ENCODE data around the gene ZNG1A.
"Not testable (repeated sequence)": the region's sequence is repeated elsewhere in the genome, so short reads cannot be mapped to it uniquely, and the experiment has no call there.

ZNG1A gene

GRCh38 chr9:110672-111071 is 68.2 kb downstream of the ZNG1A start:
- peaks cover 96% of the 10 kb centered on the region for H3K27me3 ChIP-seq (ENCODE audit: control insufficient read depth, insufficient read depth, low read length)
- not testable (repeated sequence) for H3K9me3 ChIP-seq (ENCODE audit: control insufficient read depth, low read depth, low read length); H3K4me1 ChIP-seq (ENCODE audit: control insufficient read depth, low read depth, low read length); H3K27ac ChIP-seq (ENCODE audit: low read length); H3K36me3 ChIP-seq (ENCODE audit: control insufficient read depth, low read depth, low read length); H3K9ac ChIP-seq (ENCODE audit: low read length); H3K4me3 ChIP-seq (ENCODE audit: low read length)

GRCh38 chr9:109540-109939 is 69.3 kb downstream of the ZNG1A start:
- H3K9ac ChIP-seq (ENCODE audit: low read length); H3K36me3 ChIP-seq (ENCODE audit: control insufficient read depth, low read depth, low read length); H3K4me1 ChIP-seq (ENCODE audit: control insufficient read depth, low read depth, low read length); H3K27ac ChIP-seq (ENCODE audit: low read length); H3K4me3 ChIP-seq (ENCODE audit: low read length); H3K9me3 ChIP-seq (ENCODE audit: control insufficient read depth, low read depth, low read length): not testable (repeated sequence)
- peaks cover 85% of the 10 kb centered on the region for H3K27me3 ChIP-seq (ENCODE audit: control insufficient read depth, insufficient read depth, low read length)

GRCh38 chr9:108742-109495 is 69.9 kb downstream of the ZNG1A start:
- not testable (repeated sequence) for H3K36me3 ChIP-seq (ENCODE audit: control insufficient read depth, low read depth, low read length); H3K4me1 ChIP-seq (ENCODE audit: control insufficient read depth, low read depth, low read length); H3K9me3 ChIP-seq (ENCODE audit: control insufficient read depth, low read depth, low read length); H3K27ac ChIP-seq (ENCODE audit: low read length); H3K9ac ChIP-seq (ENCODE audit: low read length); H3K4me3 ChIP-seq (ENCODE audit: low read length)
- peaks cover 79% of the 10 kb centered on the region for H3K27me3 ChIP-seq (ENCODE audit: control insufficient read depth, insufficient read depth, low read length)

GRCh38 chr9:105991-106390 is 72.9 kb downstream of the ZNG1A start:
- not testable (repeated sequence) for H3K9ac ChIP-seq (ENCODE audit: low read length); H3K4me3 ChIP-seq (ENCODE audit: low read length); H3K36me3 ChIP-seq (ENCODE audit: control insufficient read depth, low read depth, low read length); H3K9me3 ChIP-seq (ENCODE audit: control insufficient read depth, low read depth, low read length); H3K4me1 ChIP-seq (ENCODE audit: control insufficient read depth, low read depth, low read length); H3K27ac ChIP-seq (ENCODE audit: low read length)
- peaks cover 51% of the 10 kb centered on the region for H3K27me3 ChIP-seq (ENCODE audit: control insufficient read depth, insufficient read depth, low read length)

GRCh38 chr9:100430-100829 is 78.4 kb downstream of the ZNG1A start:
- not testable (repeated sequence) for H3K27ac ChIP-seq (ENCODE audit: low read length); H3K36me3 ChIP-seq (ENCODE audit: control insufficient read depth, low read depth, low read length); H3K9ac ChIP-seq (ENCODE audit: low read length); H3K4me1 ChIP-seq (ENCODE audit: control insufficient read depth, low read depth, low read length); H3K27me3 ChIP-seq (ENCODE audit: control insufficient read depth, insufficient read depth, low read length); H3K9me3 ChIP-seq (ENCODE audit: control insufficient read depth, low read depth, low read length); H3K4me3 ChIP-seq (ENCODE audit: low read length)

- H3K4me1 ChIP-seq (ENCODE audit: control insufficient read depth, low read depth, low read length); H3K4me3 ChIP-seq (ENCODE audit: low read length); H3K9ac ChIP-seq (ENCODE audit: low read length); H3K27me3 ChIP-seq (ENCODE audit: control insufficient read depth, insufficient read depth, low read length); H3K27ac ChIP-seq (ENCODE audit: low read length); H3K36me3 ChIP-seq (ENCODE audit: control insufficient read depth, low read depth, low read length); H3K9me3 ChIP-seq (ENCODE audit: control insufficient read depth, low read depth, low read length): not testable (repeated sequence)
Observed at GRCh38 chr9:99867-100266, 79.0 kb downstream of the ZNG1A start.

GRCh38 chr9:98775-99174 is 80.1 kb downstream of the ZNG1A start:
- H3K27ac ChIP-seq (ENCODE audit: low read length); H3K4me1 ChIP-seq (ENCODE audit: control insufficient read depth, low read depth, low read length); H3K9ac ChIP-seq (ENCODE audit: low read length); H3K27me3 ChIP-seq (ENCODE audit: control insufficient read depth, insufficient read depth, low read length); H3K9me3 ChIP-seq (ENCODE audit: control insufficient read depth, low read depth, low read length); H3K36me3 ChIP-seq (ENCODE audit: control insufficient read depth, low read depth, low read length); H3K4me3 ChIP-seq (ENCODE audit: low read length): not testable (repeated sequence)

- H3K9me3 ChIP-seq (ENCODE audit: control insufficient read depth, low read depth, low read length); H3K9ac ChIP-seq (ENCODE audit: low read length); H3K36me3 ChIP-seq (ENCODE audit: control insufficient read depth, low read depth, low read length); H3K27me3 ChIP-seq (ENCODE audit: control insufficient read depth, insufficient read depth, low read length); H3K4me1 ChIP-seq (ENCODE audit: control insufficient read depth, low read depth, low read length); H3K27ac ChIP-seq (ENCODE audit: low read length); H3K4me3 ChIP-seq (ENCODE audit: low read length): not testable (repeated sequence)
Observed at GRCh38 chr9:94992-95391, 83.9 kb downstream of the ZNG1A start.

- H3K27ac ChIP-seq (ENCODE audit: low read length); H3K4me3 ChIP-seq (ENCODE audit: low read length); H3K27me3 ChIP-seq (ENCODE audit: control insufficient read depth, insufficient read depth, low read length); H3K9ac ChIP-seq (ENCODE audit: low read length); H3K9me3 ChIP-seq (ENCODE audit: control insufficient read depth, low read depth, low read length); H3K4me1 ChIP-seq (ENCODE audit: control insufficient read depth, low read depth, low read length); H3K36me3 ChIP-seq (ENCODE audit: control insufficient read depth, low read depth, low read length): not testable (repeated sequence)
Observed at GRCh38 chr9:94323-94722, 84.5 kb downstream of the ZNG1A start.

- not testable (repeated sequence) for H3K9ac ChIP-seq (ENCODE audit: low read length); H3K9me3 ChIP-seq (ENCODE audit: control insufficient read depth, low read depth, low read length); H3K36me3 ChIP-seq (ENCODE audit: control insufficient read depth, low read depth, low read length); H3K27ac ChIP-seq (ENCODE audit: low read length); H3K27me3 ChIP-seq (ENCODE audit: control insufficient read depth, insufficient read depth, low read length); H3K4me3 ChIP-seq (ENCODE audit: low read length); H3K4me1 ChIP-seq (ENCODE audit: control insufficient read depth, low read depth, low read length)
Observed at GRCh38 chr9:93909-94308, 84.9 kb downstream of the ZNG1A start.

GRCh38 chr9:90851-91250 is 88.0 kb downstream of the ZNG1A start:
- H3K27ac ChIP-seq (ENCODE audit: low read length); H3K36me3 ChIP-seq (ENCODE audit: control insufficient read depth, low read depth, low read length); H3K27me3 ChIP-seq (ENCODE audit: control insufficient read depth, insufficient read depth, low read length); H3K4me3 ChIP-seq (ENCODE audit: low read length); H3K9me3 ChIP-seq (ENCODE audit: control insufficient read depth, low read depth, low read length); H3K9ac ChIP-seq (ENCODE audit: low read length); H3K4me1 ChIP-seq (ENCODE audit: control insufficient read depth, low read depth, low read length): not testable (repeated sequence)

- not testable (repeated sequence) for H3K27me3 ChIP-seq (ENCODE audit: control insufficient read depth, insufficient read depth, low read length); H3K9ac ChIP-seq (ENCODE audit: low read length); H3K36me3 ChIP-seq (ENCODE audit: control insufficient read depth, low read depth, low read length); H3K4me3 ChIP-seq (ENCODE audit: low read length); H3K4me1 ChIP-seq (ENCODE audit: control insufficient read depth, low read depth, low read length); H3K27ac ChIP-seq (ENCODE audit: low read length); H3K9me3 ChIP-seq (ENCODE audit: control insufficient read depth, low read depth, low read length)
Observed at GRCh38 chr9:88396-89037, 90.3 kb downstream of the ZNG1A start.
